Spleen (tissue), 7 donors: ENCODE data around the gene KMT2D.

Source experiments
- CTCF ChIP-seq, 11 experiments: fragments of 200-600 bp in 7 of 11; fragments of 450-650 bp in 4 of 11; sonication (generic) in 4 of 11; IDR thresholded peaks in 8 of 11; conservative IDR thresholded peaks in 3 of 11; 1 replicate in 7 of 11; 2 replicates in 4 of 11; pipeline versions ENCODE4 v1.4.0 to v1.8.0; 2016 to 2021; ENCODE audit warnings: antibody characterized with exemption in 11 of 11, inconsistent platforms in 4 of 11, mild to moderate bottlenecking in 1 of 11
- POLR2A ChIP-seq, 3 donors: fragments of 450-650 bp; IDR thresholded peaks; one replicate each; pipeline ENCODE4 v1.5.1; 2017; ENCODE audit warnings: antibody characterized with exemption in 3 of 3, mild to moderate bottlenecking in 1 of 3
- donor health status: DM: no; HTN: no; CAD: no; lungs with moderate emphysema.
- donor health status: DM: no; HTN: no; CAD: no.
- donor health status: DM: no; HTN: no; CAD: no.

GRCh38 chr12:49064767-49065152 is 4.2 kb upstream of the KMT2D start:
- TF ChIP-seq POLR2A (IDR thresholded peaks at IDR 0.05) (no peak), CTCF (IDR thresholded peaks at IDR 0.05 in 8 of 11, conservative IDR thresholded peaks at IDR 0.05 in 3 of 11) (no peak)
